ENCODE data around the gene TEX52. TPM values are rescaled to one million over a fixed set of nuclear protein-coding genes. Genes with fewer than 3 reads are reported as not detected.
A peak's percentile ranks its signal among the peaks of the same experiment; 100 is the strongest.

TEX52 gene
- total RNA-seq, 4 donors from 2014 or later, result not detected

DNA sequence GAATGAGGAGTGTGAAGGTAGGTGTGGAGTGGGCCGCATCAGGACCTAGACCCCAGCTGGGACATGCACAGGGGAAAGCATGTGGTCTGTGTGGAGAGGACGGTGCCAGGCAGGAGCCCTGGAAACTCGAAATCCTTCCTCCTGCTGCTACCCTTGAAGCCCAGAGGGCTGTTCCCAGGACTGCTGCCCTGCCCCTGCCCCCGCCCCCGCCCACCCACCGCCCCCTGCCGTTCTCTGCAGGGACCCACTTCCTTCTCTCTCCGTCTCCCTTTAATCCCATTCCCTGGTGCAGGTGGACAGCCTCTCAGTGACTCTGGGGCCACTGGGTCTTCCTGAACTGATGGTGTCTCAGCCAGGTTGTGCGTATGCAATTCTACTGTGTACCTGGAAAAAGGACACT, 36.4 kb downstream of the TEX52 start:
- Histone ChIP-seq H3K9me3 (no peaks in the 10 kb centered on the region), H3K36me3 (peaks cover 0 to 93% of the 10 kb centered on the region in 2 donors), H3K27ac (no peak overlapping the region), H3K4me1 (peaks cover 0 to 2% (median 0%) of the 10 kb centered on the region in 3 donors), H3K27me3 (no peaks in the 10 kb centered on the region), H3K4me3 (no peak overlapping the region)
- ATAC-seq, result no peak
- TF ChIP-seq, protein P1, sequence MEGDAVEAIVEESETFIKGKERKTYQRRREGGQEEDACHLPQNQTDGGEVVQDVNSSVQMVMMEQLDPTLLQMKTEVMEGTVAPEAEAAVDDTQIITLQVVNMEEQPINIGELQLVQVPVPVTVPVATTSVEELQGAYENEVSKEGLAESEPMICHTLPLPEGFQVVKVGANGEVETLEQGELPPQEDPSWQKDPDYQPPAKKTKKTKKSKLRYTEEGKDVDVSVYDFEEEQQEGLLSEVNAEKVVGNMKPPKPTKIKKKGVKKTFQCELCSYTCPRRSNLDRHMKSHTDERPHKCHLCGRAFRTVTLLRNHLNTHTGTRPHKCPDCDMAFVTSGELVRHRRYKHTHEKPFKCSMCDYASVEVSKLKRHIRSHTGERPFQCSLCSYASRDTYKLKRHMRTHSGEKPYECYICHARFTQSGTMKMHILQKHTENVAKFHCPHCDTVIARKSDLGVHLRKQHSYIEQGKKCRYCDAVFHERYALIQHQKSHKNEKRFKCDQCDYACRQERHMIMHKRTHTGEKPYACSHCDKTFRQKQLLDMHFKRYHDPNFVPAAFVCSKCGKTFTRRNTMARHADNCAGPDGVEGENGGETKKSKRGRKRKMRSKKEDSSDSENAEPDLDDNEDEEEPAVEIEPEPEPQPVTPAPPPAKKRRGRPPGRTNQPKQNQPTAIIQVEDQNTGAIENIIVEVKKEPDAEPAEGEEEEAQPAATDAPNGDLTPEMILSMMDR (IDR thresholded peaks at IDR 0.05), result no peak
- TF ChIP-seq POLR2AphosphoS5 (IDR thresholded peaks at IDR 0.05), result no peak
- no peak for TF ChIP-seq POLR2A (IDR thresholded peaks at IDR 0.05)
- no peak for TF ChIP-seq EP300 (IDR thresholded peaks at IDR 0.05)
- WGBS, 2 donors (ENCODE audit: low coverage in 1 of 2), result 89% methylated on average over 3 of the region's 9 CpGs; no CpG with 5 or more reads in 1 of the 2 donors

DNA sequence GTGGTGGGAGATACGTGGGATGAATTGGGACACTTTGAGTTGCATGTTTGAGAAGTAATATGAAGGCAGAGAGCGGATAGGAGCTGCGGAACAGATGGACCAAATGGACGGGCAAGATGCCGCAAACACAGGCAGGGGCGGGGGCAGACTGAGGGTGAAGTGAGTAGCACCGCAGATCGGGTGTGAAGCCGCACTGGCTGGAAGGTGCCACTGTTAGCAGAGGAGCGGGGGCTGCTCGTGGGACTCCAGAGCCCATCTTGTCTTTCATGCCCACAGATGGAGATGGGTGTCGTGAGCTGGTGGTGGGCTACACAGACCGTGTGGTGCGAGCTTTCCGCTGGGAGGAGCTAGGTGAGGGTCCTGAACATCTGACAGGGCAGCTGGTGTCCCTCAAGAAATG, 37.0 kb downstream of the TEX52 start:
- peaks cover 0 to 90% of the 10 kb centered on the region in 2 donors for H3K36me3 ChIP-seq
- no peak for TF ChIP-seq EP300 (IDR thresholded peaks at IDR 0.05)
- TF ChIP-seq POLR2AphosphoS5 (IDR thresholded peaks at IDR 0.05), result no peak
- TF ChIP-seq POLR2A (IDR thresholded peaks at IDR 0.05), result no peak
- TF ChIP-seq, protein P1 (IDR thresholded peaks at IDR 0.05), result no peak

DNA sequence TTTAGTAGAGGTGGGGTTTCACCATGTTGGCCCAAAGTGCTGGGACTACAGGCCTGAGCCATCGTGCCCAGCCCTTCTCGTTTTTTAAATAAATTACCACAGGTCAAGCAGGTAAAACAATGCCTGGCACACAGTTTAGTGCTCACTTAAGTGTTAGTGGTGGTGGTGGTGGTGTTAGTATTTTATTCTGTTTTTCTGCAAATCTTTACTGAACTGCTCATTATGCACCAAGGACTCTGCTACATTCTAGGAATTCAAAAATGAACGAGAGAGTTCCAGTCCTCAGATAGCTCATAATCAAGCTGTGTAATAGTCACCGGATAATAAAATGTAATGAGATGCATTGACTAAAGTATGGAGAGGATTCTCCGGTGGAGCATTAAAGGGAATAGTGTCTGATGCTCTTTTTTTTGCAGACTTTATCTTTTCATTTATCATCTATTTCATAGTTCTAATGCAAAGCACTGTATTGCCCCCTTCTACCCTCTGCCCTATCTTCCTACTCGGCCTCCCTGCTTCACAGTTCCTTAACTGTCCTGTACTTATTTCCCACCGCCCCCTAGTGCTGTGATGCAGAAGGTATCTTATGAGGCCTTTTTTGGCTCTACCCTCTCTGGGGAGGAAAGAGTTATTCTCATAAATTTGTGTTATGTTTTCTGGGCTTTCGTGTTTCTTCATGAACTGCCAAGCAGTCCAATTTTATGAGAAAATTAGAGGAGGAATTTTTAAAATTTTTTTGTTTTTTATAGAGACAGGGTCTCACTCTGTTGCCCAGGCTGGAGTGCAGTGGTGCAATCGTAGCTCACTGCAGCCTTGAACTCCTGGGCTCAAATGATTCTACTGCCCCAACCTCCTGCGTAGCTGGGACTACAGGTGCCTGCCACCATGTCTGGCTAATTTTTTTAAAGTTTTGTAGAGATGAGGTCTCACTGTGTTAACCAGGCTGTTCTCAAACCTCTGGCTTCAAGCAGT, 43.3 kb downstream of the TEX52 start:
- Histone ChIP-seq H3K9me3 (no peaks in the 10 kb centered on the region), H3K36me3 (peaks cover 0 to 29% of the 10 kb centered on the region in 2 donors), H3K27ac (peak overlapping the region; percentile 61 to 97 (median 91)), H3K27me3 (no peaks in the 10 kb centered on the region), H3K4me3 (peak overlapping the region; percentile 68 to 74), H3K4me1 (peaks cover 0 to 35% (median 13%) of the 10 kb centered on the region in 3 donors)
- TF ChIP-seq, protein P1 (IDR thresholded peaks at IDR 0.05), result peak in 3 of 4 experiments; percentile 57 to 65 (median 59)
- TF ChIP-seq POLR2A (IDR thresholded peaks at IDR 0.05), result no peak
- WGBS, 2 donors (ENCODE audit: low coverage in 1 of 2), result 10 to 13% methylated on average over 9 to 10 of the region's 10 CpGs
- peak; percentile 0 for ATAC-seq

More for the DNA sequence above, 37.0 kb downstream of the TEX52 start:
- 89 to 91% methylated on average over 10 to 11 of the region's 15 CpGs for WGBS, 2 donors (ENCODE audit: low coverage in 1 of 2)
- H3K9me3 ChIP-seq, result no peaks in the 10 kb centered on the region
- H3K4me3 ChIP-seq, result no peak overlapping the region
- no peak for ATAC-seq
- H3K27me3 ChIP-seq, result no peaks in the 10 kb centered on the region
- no peak overlapping the region for H3K27ac ChIP-seq
- peaks cover 0 to 9% (median 0%) of the 10 kb centered on the region in 3 donors for H3K4me1 ChIP-seq

DNA sequence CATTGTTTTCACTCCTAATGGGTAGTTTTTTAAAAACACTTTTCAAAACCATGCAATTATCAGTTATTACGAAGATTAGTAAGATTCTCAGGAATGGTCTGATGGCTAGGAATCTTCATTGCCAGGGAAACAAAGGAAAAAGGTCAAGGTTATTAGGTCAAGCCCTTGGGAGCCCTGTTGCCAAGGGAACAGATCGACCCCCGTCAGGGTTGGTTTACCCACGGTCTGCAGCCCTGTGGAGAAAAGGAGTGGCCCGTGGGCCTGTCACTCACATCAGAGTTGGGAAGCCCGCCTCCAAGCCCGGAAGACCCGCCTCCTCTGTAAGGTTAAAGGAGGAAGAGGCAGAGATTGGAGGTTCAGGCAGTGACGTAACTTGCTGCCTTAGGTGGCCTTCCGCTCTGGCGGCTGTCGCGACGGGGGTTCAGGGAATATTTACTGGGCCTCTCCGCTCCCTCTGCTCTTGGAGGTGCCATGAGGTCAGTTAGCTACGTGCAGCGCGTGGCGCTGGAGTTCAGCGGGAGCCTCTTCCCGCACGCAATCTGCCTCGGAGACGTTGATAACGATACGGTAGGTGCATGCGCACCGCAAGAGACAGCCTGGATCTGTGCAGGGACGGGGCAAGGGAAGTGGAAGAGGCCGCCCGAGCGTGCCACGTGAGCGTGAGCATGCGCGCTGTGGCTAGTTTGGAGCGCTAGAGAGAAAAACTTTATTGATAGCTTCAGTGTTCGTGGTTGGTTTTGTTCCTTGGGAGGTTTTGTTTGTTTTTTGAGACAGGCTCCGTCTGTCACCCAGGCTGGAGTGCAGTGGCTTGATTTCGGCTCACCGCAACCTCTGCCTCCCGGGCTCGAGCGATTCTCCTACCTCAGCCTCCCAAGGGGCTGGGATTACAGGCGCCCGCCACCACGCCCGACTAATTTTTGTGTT, 44.3 kb downstream of the TEX52 start, which contains the start of gene ITFG2:
TSS of gene ITFG2 (plus strand) at position 379 of the 924 bp plus-strand sequence. CDS start at position 472, 93 bp downstream.
- Histone ChIP-seq H3K27ac (peak within 1 kb of the TSS; percentile 61 to 97 (median 91)), H3K4me1 (peaks cover 0 to 35% (median 13%) of the 10 kb centered on the region in 3 donors), H3K36me3 (peaks cover 0 to 19% of the 10 kb centered on the region in 2 donors), H3K4me3 (peak within 1 kb of the TSS; percentile 68 to 74), H3K27me3 (no peaks in the 10 kb centered on the region), H3K9me3 (no peaks in the 10 kb centered on the region)
- 0 to 1% methylated on average over 3 to 13 of the region's 48 CpGs for WGBS, 2 donors (ENCODE audit: low coverage in 1 of 2)
- peak; percentile 98 for ATAC-seq
- TF ChIP-seq, protein P1 (IDR thresholded peaks at IDR 0.05), result peak in 1 of 4 experiments; percentile 17
- TF ChIP-seq POLR2A (IDR thresholded peaks at IDR 0.05) (peak; percentile 52 to 77), EP300 (IDR thresholded peaks at IDR 0.05) (no peak), POLR2AphosphoS5 (IDR thresholded peaks at IDR 0.05) (peak; percentile 88)

All from gastroesophageal sphincter (tissue), 4 donors.